H1 (cell line): ENCODE results near the gene IFNGR1. TPM values are rescaled to one million over a fixed set of nuclear protein-coding genes. Genes with fewer than 3 reads are reported as not detected.

Experiments
- CTCF ChIA-PET: fragments of 300-600 bp; sonication (Branson Sonifier 250); formaldehyde crosslinking; loops from one replicate; lab custom pipeline; 2021; ENCODE audit not compliant: partially characterized antibody; lab: Charles Lee
- POLR2A ChIA-PET: fragments of 300-600 bp; sonication (Branson Sonifier 250); formaldehyde crosslinking; loops from one replicate; lab custom pipeline; 2021; ENCODE audit warnings: inconsistent platforms; ENCODE audit not compliant: partially characterized antibody; lab: Charles Lee
- DNase-seq, 2 experiments: peaks; one replicate each; pipeline versions ENCODE4 v3.0.0 to v3.0.0-alpha.2; 2010 to 2022; ENCODE audit warnings: low spot score in 2 of 2, low read depth in 1 of 2, mixed read lengths in 1 of 2
- FAIRE-seq: peaks from 2 replicates; lab custom pipeline; 2011; peaks lifted over from hg19 to GRCh38; lab: Jason Lieb, UNC
- H2AFZ ChIP-seq: 2 replicates; pipeline ENCODE4 v1.8.1; 2012; ENCODE audit warnings: low read length, inconsistent platforms
- H2AK5ac ChIP-seq: 2 replicates; pipeline ENCODE4 v1.6.1; 2013; ENCODE audit warnings: low read depth, low read length
- H2BK120ac ChIP-seq: replicated peaks from 2 replicates; pipeline ENCODE3; 2013; ENCODE audit warnings: low read depth, low read length, inconsistent platforms
- H2BK12ac ChIP-seq: 2 replicates; pipeline ENCODE4 v1.6.1; 2013; ENCODE audit warnings: low read depth, low read length
- H2BK15ac ChIP-seq: 2 replicates; pipeline ENCODE4 v1.6.1; 2013; ENCODE audit warnings: low read length
- H2BK20ac ChIP-seq: 2 replicates; pipeline ENCODE4 v1.6.1; 2013; ENCODE audit warnings: low read length
- H2BK5ac ChIP-seq: 2 replicates; pipeline ENCODE4 v1.6.1; 2013; ENCODE audit warnings: low read depth, low read length
- H3K14ac ChIP-seq: 2 replicates; pipeline ENCODE4 v1.6.1; 2013; ENCODE audit warnings: inconsistent platforms; ENCODE audit not compliant: insufficient read length
- H3K18ac ChIP-seq: 2 replicates; pipeline ENCODE4 v1.6.1; 2013; ENCODE audit warnings: low read length; ENCODE audit errors: extremely low read depth
- H3K23ac ChIP-seq: 2 replicates; pipeline ENCODE4 v1.6.1; 2013; ENCODE audit warnings: inconsistent platforms; ENCODE audit not compliant: insufficient read length
- H3K23me2 ChIP-seq: 2 replicates; pipeline ENCODE4 v1.6.1; 2013; ENCODE audit warnings: low read depth, low read length
- H3K27ac ChIP-seq: 2 replicates; pipeline ENCODE4 v1.6.1; 2011; ENCODE audit warnings: low read depth, low read length, inconsistent platforms
- H3K27me3 ChIP-seq, 4 experiments: replicated peaks in 1 of 4; 1 replicate in 1 of 4; 2 replicates in 3 of 4; pipeline versions ENCODE4 v1.6.1 to v1.8.1; 2011 to 2013; ENCODE audit warnings: low read length in 3 of 4, mild to moderate bottlenecking in 3 of 4, inconsistent platforms in 2 of 4, mixed read lengths in 2 of 4, moderate library complexity in 1 of 4; ENCODE audit not compliant: control insufficient read depth in 3 of 4, insufficient read depth in 3 of 4; ENCODE audit errors: extremely low read depth in 1 of 4
- H3K36me3 ChIP-seq, 4 experiments: 2 replicates each; pipeline versions ENCODE4 v1.6.1 to v1.8.1; 2011 to 2013; ENCODE audit warnings: mild to moderate bottlenecking in 4 of 4, low read length in 3 of 4, moderate library complexity in 2 of 4, control low read depth in 1 of 4, inconsistent platforms in 1 of 4; ENCODE audit not compliant: insufficient read depth in 4 of 4, control insufficient read depth in 2 of 4
- H3K4ac ChIP-seq: replicated peaks from 2 replicates; pipeline ENCODE3; 2013; ENCODE audit warnings: low read length, low read depth, mixed read lengths, inconsistent platforms; ENCODE audit not compliant: insufficient read length
- H3K4me1 ChIP-seq, 4 experiments: replicated peaks in 1 of 4; 1 replicate in 1 of 4; 2 replicates in 3 of 4; pipeline versions ENCODE4 v1.6.1 to v1.8.1; 2011 to 2013; ENCODE audit warnings: low read length in 3 of 4, inconsistent platforms in 2 of 4, mixed read lengths in 1 of 4; ENCODE audit not compliant: insufficient read depth in 4 of 4, control insufficient read depth in 3 of 4
- H3K4me2 ChIP-seq, 2 experiments: 2 replicates each; pipeline versions ENCODE4 v1.6.1 to v1.8.1; 2011 to 2013; ENCODE audit warnings: low read depth in 2 of 2, low read length in 2 of 2, control low read depth in 1 of 2, inconsistent platforms in 1 of 2, mild to moderate bottlenecking in 1 of 2; ENCODE audit not compliant: insufficient read depth in 1 of 2
- H3K4me3 ChIP-seq, 4 experiments: fragments of 200-600, 300-600 bp in 1 of 4; sonication (generic), shearing (Covaris generic), sonication (Bioruptor Twin) in 1 of 4; 2 replicates each; pipeline versions ENCODE4 v1.5.1 to v1.8.1; 2011 to 2016; ENCODE audit warnings: low read length in 4 of 4, low read depth in 3 of 4, control low read depth in 2 of 4, inconsistent platforms in 2 of 4, mild to moderate bottlenecking in 2 of 4, mixed read lengths in 1 of 4, moderate library complexity in 1 of 4; ENCODE audit not compliant: insufficient read depth in 2 of 4; ENCODE audit errors: extremely low read depth in 1 of 4
- H3K56ac ChIP-seq: replicated peaks from 2 replicates; pipeline ENCODE3; 2013; ENCODE audit warnings: low read depth, mild to moderate bottlenecking, mixed read lengths, low read length, inconsistent platforms; ENCODE audit not compliant: insufficient read length
- H3K79me1 ChIP-seq: 2 replicates; pipeline ENCODE4 v1.6.1; 2013; ENCODE audit warnings: low read depth, low read length, control low read depth
- H3K79me2 ChIP-seq, 2 experiments: 2 replicates each; pipeline versions ENCODE4 v1.6.1 to v1.8.1; 2012 to 2013; ENCODE audit warnings: low read length in 2 of 2, mild to moderate bottlenecking in 2 of 2, inconsistent platforms in 1 of 2; ENCODE audit not compliant: insufficient read depth in 2 of 2, control insufficient read depth in 1 of 2
- H3K9ac ChIP-seq, 4 experiments: replicated peaks in 1 of 4; 1 replicate in 1 of 4; 2 replicates in 3 of 4; pipeline versions ENCODE4 v1.6.1 to v1.8.1; 2011 to 2013; ENCODE audit warnings: low read depth in 3 of 4, low read length in 3 of 4, control low read depth in 2 of 4, mild to moderate bottlenecking in 2 of 4, moderate library complexity in 2 of 4, inconsistent platforms in 1 of 4; ENCODE audit errors: extremely low read depth in 1 of 4
- H3K9me3 ChIP-seq, 2 experiments: 2 replicates each; pipeline versions ENCODE4 v1.6.1 to v1.8.1; 2012 to 2013; ENCODE audit warnings: mild to moderate bottlenecking in 2 of 2, moderate library complexity in 2 of 2, control low read depth in 1 of 2, inconsistent platforms in 1 of 2, low read depth in 1 of 2, low read length in 1 of 2, mixed read lengths in 1 of 2; ENCODE audit not compliant: insufficient read depth in 2 of 2
- H4K20me1 ChIP-seq, 2 experiments: replicated peaks in 1 of 2; 2 replicates each; pipeline versions ENCODE3 to v1.8.1; 2011 to 2013; ENCODE audit warnings: inconsistent platforms in 2 of 2, low read length in 2 of 2, mild to moderate bottlenecking in 1 of 2; ENCODE audit not compliant: insufficient read depth in 2 of 2, control insufficient read depth in 1 of 2
- H4K5ac ChIP-seq: 2 replicates; pipeline ENCODE4 v1.6.1; 2013; ENCODE audit warnings: low read length, low read depth, mixed read lengths, inconsistent platforms; ENCODE audit not compliant: insufficient read length
- H4K8ac ChIP-seq: 2 replicates; pipeline ENCODE4 v1.8.0; 2013; ENCODE audit warnings: mild to moderate bottlenecking, moderate library complexity, low read length, inconsistent platforms; ENCODE audit not compliant: insufficient read depth; ENCODE audit errors: extremely low read depth
- H4K91ac ChIP-seq: replicated peaks from 2 replicates; pipeline ENCODE3; 2013; ENCODE audit warnings: low read length, mixed read lengths, inconsistent platforms; ENCODE audit not compliant: insufficient read length
- CBX5 ChIP-seq: fragments of 300-800, 300-1000 bp; sonication (generic); IDR thresholded peaks from 2 replicates; pipeline ENCODE4 v1.7.1; 2016; ENCODE audit warnings: antibody characterized with exemption, low read length, low read depth
- EP300 ChIP-seq, 2 experiments: IDR thresholded peaks; 1 replicate in 1 of 2; 2 replicates in 1 of 2; pipeline ENCODE4 v1.6.1; 2011 to 2012; ENCODE audit warnings: low read depth in 2 of 2, low read length in 2 of 2, mild to moderate bottlenecking in 2 of 2, borderline replicate concordance in 1 of 2, inconsistent platforms in 1 of 2, moderate library complexity in 1 of 2
- KDM4A ChIP-seq: IDR thresholded peaks from one replicate; pipeline ENCODE4 v1.7.1; 2012; ENCODE audit warnings: low read depth, mild to moderate bottlenecking, moderate library complexity, low read length, inconsistent platforms; ENCODE audit not compliant: severe bottlenecking
- MAFK ChIP-seq: IDR thresholded peaks from 2 replicates; pipeline ENCODE4 v1.6.1; 2012; ENCODE audit warnings: low read depth, mild to moderate bottlenecking, improper control_type of control experiment, low read length
- POLR2A ChIP-seq, 2 experiments: IDR thresholded peaks; 1 replicate in 1 of 2; 2 replicates in 1 of 2; pipeline ENCODE4 v1.6.1; 2011; ENCODE audit warnings: low read depth in 2 of 2, low read length in 2 of 2, mild to moderate bottlenecking in 2 of 2; ENCODE audit errors: control extremely low read depth in 1 of 2
- SAP30 ChIP-seq: fragments of 300-600 bp; sonication (generic); IDR thresholded peaks from 2 replicates; pipeline ENCODE4 v1.7.1; 2012; ENCODE audit warnings: low read length, moderate library complexity, mild to moderate bottlenecking, inconsistent platforms; ENCODE audit not compliant: insufficient read depth, insufficient replicate concordance
- TAF1 ChIP-seq: IDR thresholded peaks from 2 replicates; pipeline ENCODE4 v1.6.1; 2011; ENCODE audit warnings: mild to moderate bottlenecking, low read depth, low read length
- polyA plus RNA-seq, 7 experiments: library from polyadenylated mRNA; depleted of rRNA in 3 of 7; stranded (reverse) in 5 of 7; unstranded in 2 of 7; fragments of >200 nt in 5 of 7; fragments of 200-250 nt in 2 of 7; gene quantifications; 1 replicate in 5 of 7; 2 replicates in 1 of 7; 4 replicates in 1 of 7; pipeline versions ENCODE4 v1.2.1 to v1.2.3, GENCODE V29; 2011 to 2013; ENCODE audit warnings: missing spikeins in 2 of 7, mixed read lengths in 2 of 7
- total RNA-seq: library from RNA; stranded (reverse); fragmentation: NEBNext Ultra II Directional; extraction: Animal tissue kit (Norgen Biotek cat#: 25700); gene quantifications from 2 replicates; pipeline ENCODE4 v1.2.1, GENCODE V29; 2021

Gene IFNGR1
- total and polyA plus RNA-seq, 2 of the 8 experiments (the other 6 are each of a cell fraction or from before 2014, with no cell fraction given), result 9.7 to 20.9 TPM

DNA sequence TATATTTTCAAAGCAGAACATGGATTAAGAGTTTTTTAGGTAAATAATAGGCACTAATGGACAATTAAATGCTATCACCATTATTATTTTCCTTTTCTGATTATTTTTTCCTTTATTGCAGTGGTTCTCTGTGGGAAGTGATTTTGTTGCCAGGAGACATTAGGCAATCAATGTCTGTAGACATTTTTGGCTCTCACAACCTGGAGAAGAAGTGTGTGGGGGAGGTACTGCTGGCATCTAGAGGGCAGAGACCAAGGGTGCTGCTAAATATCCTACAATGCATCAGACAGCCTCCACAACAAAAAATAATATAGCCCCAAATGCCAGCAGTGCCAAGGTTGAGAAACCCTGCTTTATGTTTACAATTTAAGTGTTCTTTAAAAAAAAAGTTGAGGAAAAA is 8.3 kb downstream of the IFNGR1 start:
- Histone ChIP-seq H3K18ac (no peak overlapping the region), H2AFZ (no peak overlapping the region), H2BK5ac (no peak overlapping the region), H3K4me2 (no peak overlapping the region), H3K36me3 (peaks cover under 1 to 29% (median 9%) of the 10 kb centered on the region in 4 experiments; a peak in 5 of 8 replicates), H3K79me1 (peaks cover 2% of the 10 kb centered on the region; the same call in 1 of the 2 replicates), H2BK120ac (no peak overlapping the region), H3K4ac (no peak overlapping the region), H3K23me2 (no peaks in the 10 kb centered on the region), H2BK15ac (no peak overlapping the region), H3K27me3 (no peaks in the 10 kb centered on the region), H3K23ac (no peak overlapping the region), H4K5ac (no peak overlapping the region), H3K79me2 (peaks cover 3 to 74% of the 10 kb centered on the region in 2 experiments; a peak in 3 of 4 replicates), H3K9ac (no peak overlapping the region), H3K9me3 (peaks cover 14 to 19% of the 10 kb centered on the region in 2 experiments; a peak in 3 of 4 replicates), H4K8ac (no peak overlapping the region), H4K91ac (no peak overlapping the region), H2AK5ac (no peak overlapping the region), H3K27ac (no peak overlapping the region), H3K4me3 (no peak overlapping the region), H3K14ac (no peak overlapping the region), H4K20me1 (peaks cover 0 to 1% of the 10 kb centered on the region in 2 experiments), H3K4me1 (peaks cover 0 to 2% (median 0%) of the 10 kb centered on the region in 4 experiments; a peak in 1 of 7 replicates), H3K56ac (no peak overlapping the region), H2BK12ac (no peak overlapping the region), H2BK20ac (no peak overlapping the region)
- TF ChIP-seq SAP30 (no peak), KDM4A (no peak), CBX5 (no peak), POLR2A (IDR thresholded peaks at IDR 0.05; ENCODE audit: control extremely low read depth in 1 of 2, low read depth in 2 of 2, low read length in 2 of 2) (no peak), EP300 (IDR thresholded peaks at IDR 0.05; ENCODE audit: borderline replicate concordance in 1 of 2, low read depth in 2 of 2, low read length in 2 of 2) (no peak), TAF1 (no peak), MAFK (no peak)
- FAIRE-seq, result no peak
- ChIA-PET POLR2A (no interaction called here), CTCF (no interaction called here)
- no peak for DNase-seq
